Activated CD4-positive, alpha-beta T cell treated with anti-CD3 and anti-CD28 coated beads, Interleukin-2, amount 10 ng/mL, durations not matched to agents 7 days and 5 days (primary cell): Measurements from ENCODE around the gene CNTNAP2. TPM values are rescaled to one million over a fixed set of nuclear protein-coding genes. Genes with fewer than 3 reads are reported as not detected.

Source experiments
- CTCF ChIA-PET: fragments of 350-600 bp; sonication (Branson Sonifier 250); formaldehyde crosslinking; loops from one replicate; lab custom pipeline; 2021; ENCODE audit warnings: antibody characterized with exemption; lab: Charles Lee
- POLR2A ChIA-PET: fragments of 350-600 bp; sonication (Branson Sonifier 250); formaldehyde crosslinking; loops from one replicate; lab custom pipeline; 2021; ENCODE audit warnings: antibody characterized with exemption; lab: Charles Lee
- DNase-seq: peaks from one replicate; pipeline ENCODE4 v3.0.0-alpha.2; 2020
- H3K27ac Mint-ChIP-seq: one replicate; pipeline ENCODE4 v1.8.0; 2021; ENCODE audit warnings: mild to moderate bottlenecking, moderate library complexity, mixed read lengths
- H3K27me3 Mint-ChIP-seq: one replicate; pipeline ENCODE4 v1.8.0; 2021; ENCODE audit warnings: mixed read lengths
- H3K36me3 Mint-ChIP-seq: one replicate; pipeline ENCODE4 v1.8.0; 2021; ENCODE audit warnings: low read depth, mixed read lengths
- H3K4me1 Mint-ChIP-seq: one replicate; pipeline ENCODE4 v1.8.0; 2021; ENCODE audit warnings: mixed read lengths
- H3K4me3 Mint-ChIP-seq: one replicate; pipeline ENCODE4 v1.8.0; 2021; ENCODE audit warnings: mild to moderate bottlenecking, moderate library complexity, mixed read lengths
- H3K9me3 Mint-ChIP-seq: one replicate; pipeline ENCODE4 v1.8.0; 2021; ENCODE audit warnings: mixed read lengths
- total RNA-seq, 2 experiments: library from RNA; stranded (reverse); gene quantifications; one replicate each; pipeline ENCODE4 v1.2.3, GENCODE V29; 2021

CNTNAP2 gene
- total RNA-seq, 2 experiments from 2014 or later, result not detected

DNA sequence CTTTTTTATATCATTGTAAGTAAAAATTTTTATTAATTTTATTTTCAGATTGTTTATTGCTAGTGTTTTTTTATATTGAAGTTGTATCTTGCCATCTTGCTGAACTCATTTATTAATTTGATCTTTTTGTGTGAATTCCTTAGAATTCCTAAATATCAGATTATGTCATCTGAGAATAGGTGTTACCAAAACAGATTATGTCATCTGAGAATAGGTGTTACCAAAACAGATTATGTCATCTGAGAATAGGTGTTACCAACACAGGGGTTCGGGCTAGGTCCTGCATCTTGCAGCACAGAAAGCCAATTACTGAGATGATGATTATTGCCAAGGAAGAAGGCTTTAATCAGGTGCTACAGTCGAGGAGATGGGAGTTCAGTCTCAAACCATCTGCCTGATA, 383.4 kb downstream of the CNTNAP2 start:
- ChIA-PET CTCF (no interaction called here), POLR2A (no interaction called here)
- no peaks in the 10 kb centered on the region for H3K27me3 Mint-ChIP-seq
- H3K27ac Mint-ChIP-seq, result no peak overlapping the region
- no peaks in the 10 kb centered on the region for H3K36me3 Mint-ChIP-seq
- no peak overlapping the region for H3K4me3 Mint-ChIP-seq
- DNase-seq, result no peak
- peaks cover 6% of the 10 kb centered on the region for H3K9me3 Mint-ChIP-seq
- no peaks in the 10 kb centered on the region for H3K4me1 Mint-ChIP-seq

GRCh38 chr7:146503844-146504243, 387.2 kb downstream of the CNTNAP2 start:
- no peak overlapping the region for H3K27ac Mint-ChIP-seq
- no peak for DNase-seq
- H3K27me3 Mint-ChIP-seq, result no peaks in the 10 kb centered on the region
- H3K4me1 Mint-ChIP-seq, result no peaks in the 10 kb centered on the region
- H3K4me3 Mint-ChIP-seq, result no peak overlapping the region
- H3K36me3 Mint-ChIP-seq, result no peaks in the 10 kb centered on the region
- POLR2A ChIA-PET, result no interaction called here
- CTCF ChIA-PET, result no interaction called here
- H3K9me3 Mint-ChIP-seq, result peaks cover 9% of the 10 kb centered on the region

GRCh38 chr7:146510088-146510680, 393.6 kb downstream of the CNTNAP2 start:
- no peak overlapping the region for H3K27ac Mint-ChIP-seq
- H3K4me1 Mint-ChIP-seq, result no peaks in the 10 kb centered on the region
- H3K9me3 Mint-ChIP-seq, result peaks cover 36% of the 10 kb centered on the region
- no peaks in the 10 kb centered on the region for H3K27me3 Mint-ChIP-seq
- no peaks in the 10 kb centered on the region for H3K36me3 Mint-ChIP-seq
- ChIA-PET POLR2A (no interaction called here), CTCF (no interaction called here)
- DNase-seq, result no peak
- H3K4me3 Mint-ChIP-seq, result no peak overlapping the region

DNA sequence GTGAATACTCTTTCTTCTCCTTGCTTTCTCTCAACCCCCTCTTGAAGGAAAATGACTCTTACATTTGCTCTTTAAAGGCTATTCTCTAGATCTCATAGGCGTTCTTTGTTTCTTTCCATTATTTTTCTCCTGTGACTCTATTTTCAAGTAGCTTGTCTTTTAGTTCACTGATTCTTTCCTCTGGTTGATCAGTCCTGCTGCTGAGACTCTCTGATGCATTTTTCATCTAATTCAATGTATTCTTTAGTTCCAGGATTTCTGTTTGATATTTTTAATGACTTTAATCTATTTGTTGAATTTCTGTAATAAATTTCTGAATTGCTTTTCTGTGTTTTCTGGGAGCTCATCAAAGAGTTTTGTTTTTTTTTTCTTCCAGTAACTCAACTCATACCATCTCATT, 397.7 kb downstream of the CNTNAP2 start:
- H3K9me3 Mint-ChIP-seq, result peaks cover 26% of the 10 kb centered on the region
- CTCF ChIA-PET, result no interaction called here

GRCh38 chr7:146528581-146528980, 412.0 kb downstream of the CNTNAP2 start:
- Mint-ChIP-seq H3K27ac (no peak overlapping the region), H3K9me3 (no peaks in the 10 kb centered on the region), H3K36me3 (no peaks in the 10 kb centered on the region), H3K4me3 (no peak overlapping the region), H3K27me3 (no peaks in the 10 kb centered on the region), H3K4me1 (no peaks in the 10 kb centered on the region)
- DNase-seq, result no peak
- POLR2A ChIA-PET, result no interaction called here
- CTCF ChIA-PET, result no interaction called here

More for the DNA sequence above, 397.7 kb downstream of the CNTNAP2 start:
- no peak overlapping the region for H3K27ac Mint-ChIP-seq
- DNase-seq, result no peak
- H3K4me1 Mint-ChIP-seq, result no peaks in the 10 kb centered on the region
- no peaks in the 10 kb centered on the region for H3K36me3 Mint-ChIP-seq
- POLR2A ChIA-PET, result no interaction called here
- H3K4me3 Mint-ChIP-seq, result no peak overlapping the region
- H3K27me3 Mint-ChIP-seq, result no peaks in the 10 kb centered on the region

DNA sequence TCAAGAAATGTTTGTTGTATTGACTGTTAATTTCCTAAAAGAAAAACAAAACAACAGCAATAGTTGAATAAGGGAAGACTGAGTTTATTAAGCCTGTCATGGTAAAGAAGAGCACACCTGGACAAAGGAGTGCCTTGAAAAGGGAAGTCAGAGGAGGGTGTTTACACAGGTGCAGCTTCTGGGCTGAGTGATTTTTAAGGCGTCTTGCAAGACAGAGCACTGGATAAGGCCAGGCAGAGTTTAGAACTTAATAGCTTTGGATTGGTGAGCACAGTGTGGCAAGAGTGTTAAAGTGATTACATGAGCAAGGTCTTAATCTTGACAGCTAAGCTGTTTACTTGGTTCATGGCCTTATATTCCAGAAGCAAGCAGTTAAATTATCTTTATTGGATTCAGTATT, 423.2 kb downstream of the CNTNAP2 start:
- DNase-seq, result no peak
- no peaks in the 10 kb centered on the region for H3K36me3 Mint-ChIP-seq
- H3K9me3 Mint-ChIP-seq, result no peaks in the 10 kb centered on the region
- POLR2A ChIA-PET, result no interaction called here
- no peak overlapping the region for H3K27ac Mint-ChIP-seq
- CTCF ChIA-PET, result no interaction called here
- H3K27me3 Mint-ChIP-seq, result no peaks in the 10 kb centered on the region
- H3K4me3 Mint-ChIP-seq, result no peak overlapping the region
- H3K4me1 Mint-ChIP-seq, result no peaks in the 10 kb centered on the region

- no peak overlapping the region for H3K4me3 Mint-ChIP-seq
- no peak for DNase-seq
- CTCF ChIA-PET, result no interaction called here
- POLR2A ChIA-PET, result no interaction called here
- no peaks in the 10 kb centered on the region for H3K27me3 Mint-ChIP-seq
- H3K9me3 Mint-ChIP-seq, result no peaks in the 10 kb centered on the region
- no peaks in the 10 kb centered on the region for H3K36me3 Mint-ChIP-seq
- no peaks in the 10 kb centered on the region for H3K4me1 Mint-ChIP-seq
- H3K27ac Mint-ChIP-seq, result no peak overlapping the region
Measured at GRCh38 chr7:146542101-146542500, 425.5 kb downstream of the CNTNAP2 start.

DNA sequence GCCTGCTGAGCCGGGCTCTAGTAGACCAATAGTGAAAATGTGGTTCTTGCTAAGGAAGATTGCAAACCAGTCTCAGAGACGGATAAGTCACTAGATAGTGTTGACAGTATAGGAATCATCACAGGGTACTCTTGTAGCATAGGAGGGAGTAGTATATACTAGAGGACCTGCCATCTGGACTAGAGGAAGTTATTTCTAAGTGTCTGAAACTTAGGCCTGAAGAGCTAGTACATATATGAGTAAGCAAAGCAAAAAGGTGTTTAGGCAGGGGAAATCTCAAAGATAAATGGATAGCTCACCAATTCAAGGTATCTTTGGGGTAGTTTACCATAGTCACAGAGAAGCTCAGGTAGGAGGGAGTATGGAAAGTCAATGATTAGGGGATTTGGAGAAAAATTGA, 428.1 kb downstream of the CNTNAP2 start:
- POLR2A ChIA-PET, result no interaction called here

GRCh38 chr7:146548816-146549215, 432.2 kb downstream of the CNTNAP2 start:
- H3K4me1 Mint-ChIP-seq, result no peaks in the 10 kb centered on the region
- no peaks in the 10 kb centered on the region for H3K36me3 Mint-ChIP-seq
- no peak overlapping the region for H3K27ac Mint-ChIP-seq
- H3K27me3 Mint-ChIP-seq, result no peaks in the 10 kb centered on the region
- no peak overlapping the region for H3K4me3 Mint-ChIP-seq
- ChIA-PET POLR2A (no interaction called here), CTCF (no interaction called here)
- peaks cover 10% of the 10 kb centered on the region for H3K9me3 Mint-ChIP-seq
- no peak for DNase-seq

More for the DNA sequence above, 428.1 kb downstream of the CNTNAP2 start:
- no peaks in the 10 kb centered on the region for H3K27me3 Mint-ChIP-seq
- no peak overlapping the region for H3K27ac Mint-ChIP-seq
- H3K4me3 Mint-ChIP-seq, result no peak overlapping the region
- CTCF ChIA-PET, result no interaction called here
- H3K36me3 Mint-ChIP-seq, result no peaks in the 10 kb centered on the region
- H3K9me3 Mint-ChIP-seq, result peaks cover 5% of the 10 kb centered on the region
- DNase-seq, result no peak
- no peaks in the 10 kb centered on the region for H3K4me1 Mint-ChIP-seq

DNA sequence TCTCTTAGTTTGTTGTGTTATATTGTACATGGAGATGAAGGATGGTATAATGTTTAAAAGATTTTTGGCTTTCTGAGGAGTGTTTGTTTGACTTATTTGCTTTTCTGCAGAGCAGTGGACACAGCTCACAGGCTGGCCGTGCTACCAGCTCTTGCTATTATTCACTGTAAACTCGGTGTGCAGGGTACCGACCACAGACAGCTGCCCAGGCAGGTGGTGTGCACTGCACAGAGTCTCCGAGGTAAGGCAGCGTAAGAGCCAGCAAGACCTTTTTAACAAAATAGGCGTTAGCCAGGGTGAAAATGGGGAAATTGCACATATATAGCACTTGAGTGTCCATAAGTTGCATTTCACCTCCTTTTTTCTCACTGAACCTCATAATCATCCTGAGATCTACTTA, 438.0 kb downstream of the CNTNAP2 start:
- POLR2A ChIA-PET, result no interaction called here
- no peaks in the 10 kb centered on the region for H3K36me3 Mint-ChIP-seq
- H3K9me3 Mint-ChIP-seq, result peaks cover 6% of the 10 kb centered on the region
- H3K27me3 Mint-ChIP-seq, result no peaks in the 10 kb centered on the region
- no peaks in the 10 kb centered on the region for H3K4me1 Mint-ChIP-seq
- no peak overlapping the region for H3K27ac Mint-ChIP-seq
- no peak overlapping the region for H3K4me3 Mint-ChIP-seq
- DNase-seq, result no peak
- CTCF ChIA-PET, result no interaction called here

DNA sequence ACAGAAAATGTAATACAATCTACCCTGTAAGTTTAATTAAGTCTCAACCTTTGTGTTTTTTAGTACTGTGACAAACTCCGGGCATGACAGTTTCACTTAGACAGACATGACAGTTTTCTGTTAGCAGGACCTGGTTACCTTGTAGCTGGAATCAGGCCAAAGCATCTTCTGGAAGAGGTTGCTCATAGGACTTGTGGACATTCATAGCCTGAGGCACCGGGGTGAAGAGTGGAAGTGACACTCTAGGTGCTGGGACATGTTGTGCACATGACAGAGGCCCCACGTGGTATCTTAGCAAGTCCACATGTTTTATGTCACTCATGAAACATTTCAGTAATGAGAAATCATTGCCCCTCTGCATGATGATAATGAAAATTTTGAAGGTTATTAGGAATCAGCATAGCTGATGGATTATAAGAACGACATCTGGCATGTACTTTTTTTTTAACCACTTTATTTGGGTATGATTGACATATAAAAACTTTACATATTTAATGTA, 441.4 kb downstream of the CNTNAP2 start:
- Mint-ChIP-seq H3K4me3 (no peak overlapping the region), H3K4me1 (no peaks in the 10 kb centered on the region), H3K36me3 (no peaks in the 10 kb centered on the region), H3K27me3 (no peaks in the 10 kb centered on the region), H3K9me3 (no peaks in the 10 kb centered on the region), H3K27ac (no peak overlapping the region)
- CTCF ChIA-PET, result no interaction called here
- POLR2A ChIA-PET, result no interaction called here
- DNase-seq, result no peak

- H3K4me1 Mint-ChIP-seq, result no peaks in the 10 kb centered on the region
- H3K27me3 Mint-ChIP-seq, result no peaks in the 10 kb centered on the region
- ChIA-PET POLR2A (no interaction called here), CTCF (no interaction called here)
- H3K9me3 Mint-ChIP-seq, result no peaks in the 10 kb centered on the region
- no peak overlapping the region for H3K27ac Mint-ChIP-seq
- H3K36me3 Mint-ChIP-seq, result no peaks in the 10 kb centered on the region
- no peak for DNase-seq
- no peak overlapping the region for H3K4me3 Mint-ChIP-seq
Measured at GRCh38 chr7:146565872-146566271, 449.3 kb downstream of the CNTNAP2 start.

DNA sequence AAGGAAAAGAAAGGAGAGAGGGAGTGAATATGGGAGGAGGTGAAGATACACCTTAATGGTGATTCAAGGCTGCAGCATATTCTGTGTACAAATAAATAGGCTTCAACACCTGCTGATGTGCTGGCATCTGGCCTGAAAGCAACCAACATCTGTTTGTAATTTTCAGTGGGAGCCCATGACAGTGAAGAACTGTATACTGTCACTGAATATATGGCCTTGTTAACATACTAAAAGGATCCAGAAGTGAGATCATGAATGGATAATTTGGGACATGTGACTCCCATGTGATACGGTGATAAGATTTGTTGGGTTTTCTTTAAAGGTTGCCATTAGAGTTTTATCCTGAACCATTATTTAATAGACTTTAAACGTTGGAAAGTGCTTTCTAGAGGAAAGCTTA, 459.3 kb downstream of the CNTNAP2 start:
- no peak for DNase-seq
- POLR2A ChIA-PET, result no interaction called here
- H3K9me3 Mint-ChIP-seq, result no peaks in the 10 kb centered on the region

DNA sequence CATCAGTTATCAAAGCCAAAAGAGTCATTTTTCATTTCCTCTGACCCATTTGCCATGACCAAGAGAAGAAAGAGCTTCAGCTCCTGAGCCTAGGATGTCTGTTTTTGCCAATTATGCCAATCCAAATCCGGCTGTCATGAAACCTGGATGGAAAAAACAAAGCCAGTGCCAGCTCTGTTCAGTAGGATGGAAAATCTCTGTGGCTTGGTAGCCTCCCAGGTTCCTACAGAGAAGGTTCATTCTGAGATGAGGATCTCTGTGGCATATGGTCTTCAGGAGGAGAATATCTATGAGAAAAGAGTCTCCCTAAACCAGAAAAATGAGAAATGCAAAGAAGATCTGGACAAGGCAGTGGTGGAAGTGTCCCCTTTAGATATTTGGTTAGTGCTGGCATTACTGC, 475.4 kb downstream of the CNTNAP2 start:
- POLR2A ChIA-PET, result no interaction called here
- no peak for DNase-seq
- CTCF ChIA-PET, result no interaction called here
- H3K27ac Mint-ChIP-seq, result no peak overlapping the region
- no peaks in the 10 kb centered on the region for H3K4me1 Mint-ChIP-seq
- no peak overlapping the region for H3K4me3 Mint-ChIP-seq
- H3K36me3 Mint-ChIP-seq, result no peaks in the 10 kb centered on the region
- H3K27me3 Mint-ChIP-seq, result no peaks in the 10 kb centered on the region
- H3K9me3 Mint-ChIP-seq, result no peaks in the 10 kb centered on the region

More for the DNA sequence above, 459.3 kb downstream of the CNTNAP2 start:
- CTCF ChIA-PET, result no interaction called here
- no peak overlapping the region for H3K4me3 Mint-ChIP-seq
- H3K27me3 Mint-ChIP-seq, result no peaks in the 10 kb centered on the region
- no peak overlapping the region for H3K27ac Mint-ChIP-seq
- H3K4me1 Mint-ChIP-seq, result no peaks in the 10 kb centered on the region
- H3K36me3 Mint-ChIP-seq, result no peaks in the 10 kb centered on the region
